WTC11 (cell line): Measurements from ENCODE around the gene BCL2A1.

Experiments
- CTCF ChIP-seq: fragments of 200-600 bp; IDR thresholded peaks from 2 replicates; pipeline ENCODE4 v1.8.0; 2022; ENCODE audit warnings: antibody characterized with exemption
- ESRRA ChIP-seq: sonication (generic); formaldehyde crosslinking; IDR thresholded peaks from 2 replicates; pipeline ENCODE4 v1.8.1; 2022; ENCODE audit warnings: mild to moderate bottlenecking, missing genetic modification reagents, borderline replicate concordance
- MXD4 ChIP-seq: fragments of 250-450 bp; sonication (Bioruptor Pico); IDR thresholded peaks from 2 replicates; pipeline ENCODE4 v1.8.0; 2021; ENCODE audit warnings: mild to moderate bottlenecking, moderate library complexity, borderline replicate concordance
- SMAD4 ChIP-seq: sonication (generic); formaldehyde crosslinking; IDR thresholded peaks from 2 replicates; pipeline ENCODE4 v1.8.0; 2022; ENCODE audit warnings: mild to moderate bottlenecking, missing genetic modification reagents
- TEAD4 ChIP-seq: sonication (generic); formaldehyde crosslinking; IDR thresholded peaks from 2 replicates; pipeline ENCODE4 v1.8.0; 2022; ENCODE audit warnings: mild to moderate bottlenecking, missing genetic modification reagents
- ZNF416 ChIP-seq: fragments of 250-450 bp; sonication (Bioruptor Pico); IDR thresholded peaks from 2 replicates; pipeline ENCODE4 v1.9.0; 2021; ENCODE audit warnings: mild to moderate bottlenecking, inconsistent platforms
- ZNF512 ChIP-seq: sonication (generic); formaldehyde crosslinking; IDR thresholded peaks from 2 replicates; pipeline ENCODE4 v1.8.1; 2022; ENCODE audit warnings: missing genetic modification reagents, borderline replicate concordance
- TF ChIP-seq, protein P1 (sequence below): sonication (generic); formaldehyde crosslinking; IDR thresholded peaks from 2 replicates; pipeline ENCODE4 v1.8.0; 2022; ENCODE audit warnings: mild to moderate bottlenecking, missing genetic modification reagents
- TF ChIP-seq, protein P2 (sequence below): sonication (generic); formaldehyde crosslinking; IDR thresholded peaks from 2 replicates; pipeline ENCODE4 v1.8.1; 2022; ENCODE audit warnings: low read depth, mild to moderate bottlenecking, moderate library complexity, missing genetic modification reagents, borderline replicate concordance

- TF ChIP-seq, protein P1, sequence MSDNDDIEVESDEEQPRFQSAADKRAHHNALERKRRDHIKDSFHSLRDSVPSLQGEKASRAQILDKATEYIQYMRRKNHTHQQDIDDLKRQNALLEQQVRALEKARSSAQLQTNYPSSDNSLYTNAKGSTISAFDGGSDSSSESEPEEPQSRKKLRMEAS (CRISPR knock-in tag): no peak
- TF ChIP-seq MXD4 (CRISPR knock-in tag) (no peak), ZNF512 (no peak), CTCF (no peak), TEAD4 (CRISPR knock-in tag) (no peak), ESRRA (no peak), ZNF416 (CRISPR knock-in tag) (no peak), SMAD4 (CRISPR knock-in tag) (no peak)
- TF ChIP-seq, protein P2, sequence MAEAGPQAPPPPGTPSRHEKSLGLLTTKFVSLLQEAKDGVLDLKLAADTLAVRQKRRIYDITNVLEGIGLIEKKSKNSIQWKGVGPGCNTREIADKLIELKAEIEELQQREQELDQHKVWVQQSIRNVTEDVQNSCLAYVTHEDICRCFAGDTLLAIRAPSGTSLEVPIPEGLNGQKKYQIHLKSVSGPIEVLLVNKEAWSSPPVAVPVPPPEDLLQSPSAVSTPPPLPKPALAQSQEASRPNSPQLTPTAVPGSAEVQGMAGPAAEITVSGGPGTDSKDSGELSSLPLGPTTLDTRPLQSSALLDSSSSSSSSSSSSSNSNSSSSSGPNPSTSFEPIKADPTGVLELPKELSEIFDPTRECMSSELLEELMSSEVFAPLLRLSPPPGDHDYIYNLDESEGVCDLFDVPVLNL (CRISPR knock-in tag): no peak
Observed at GRCh38 chr15:80003934-80004472, 33.0 kb upstream of the BCL2A1 start.
